ENCODE measurements around the gene TBC1D1.

The TBC1D1 gene

DNA sequence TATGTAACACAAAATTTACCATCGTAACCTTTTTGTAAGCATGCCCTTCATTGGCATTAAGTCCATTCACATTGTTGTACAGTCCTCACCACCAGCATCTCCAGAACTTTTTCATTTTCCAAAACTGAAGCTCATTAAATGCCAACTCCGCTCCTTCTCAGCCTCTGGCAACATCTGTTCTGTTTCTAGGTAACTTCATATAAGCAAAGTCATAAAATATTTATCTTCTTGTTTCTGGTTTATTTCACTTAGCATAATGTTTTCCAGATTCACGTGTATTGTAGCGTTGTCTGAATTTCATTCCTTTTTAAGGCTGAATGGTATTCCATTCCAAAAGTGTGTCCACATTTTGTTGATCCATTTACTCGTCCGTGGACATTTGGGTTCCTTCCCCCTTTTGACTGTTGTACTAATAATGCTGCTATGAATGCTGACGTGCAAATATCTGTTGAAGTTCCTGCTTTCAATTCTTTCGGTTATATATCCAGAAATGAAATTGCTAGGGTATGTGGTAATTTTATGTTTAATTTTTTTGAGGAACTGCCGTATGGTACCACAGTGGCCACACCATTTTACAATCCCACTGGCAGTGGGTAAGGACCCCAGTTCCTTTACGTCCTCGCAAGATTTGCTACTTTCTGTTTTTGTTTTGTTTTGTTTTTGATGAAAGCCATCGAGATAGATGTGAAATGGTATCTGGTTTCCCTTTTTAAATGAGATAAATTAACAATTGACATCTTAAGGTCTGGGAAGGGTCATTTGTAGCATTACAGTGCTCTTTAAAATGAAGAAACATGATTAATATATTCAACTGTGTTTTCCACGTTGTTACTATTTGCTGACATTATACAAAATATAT is 132.7 kb downstream of the TBC1D1 start:
- Histone ChIP-seq H4K20me1 (ENCODE audit: insufficient read depth, low read length) (no peaks in the 10 kb centered on the region), H3K27me3 (ENCODE audit: insufficient read depth, low read length) (no peaks in the 10 kb centered on the region), H3K4me1 (ENCODE audit: insufficient read depth, low read length, severe bottlenecking) (peaks cover 2% of the 10 kb centered on the region), H3K9me2 (ENCODE audit: low read depth, low read length) (no peaks in the 10 kb centered on the region), H3K4me3 (ENCODE audit: low read depth, low read length, poor library complexity, severe bottlenecking) (no peak overlapping the region), H3K79me2 (ENCODE audit: insufficient read depth, low read length) (peaks cover 16% of the 10 kb centered on the region), H3K4me2 (ENCODE audit: low read length) (no peak overlapping the region), H3K9me3 (ENCODE audit: low read length) (no peaks in the 10 kb centered on the region), H3F3A (ENCODE audit: insufficient read depth, low read length) (no peaks in the 10 kb centered on the region; the same call in 1 of the 2 replicates), H3K9ac (ENCODE audit: low read length) (no peak overlapping the region), H2AFZ (ENCODE audit: low read length) (no peak overlapping the region), H3K36me3 (ENCODE audit: insufficient read depth, low read length) (peaks cover 100% of the 10 kb centered on the region), H3K27ac (ENCODE audit: low read depth, low read length, poor library complexity, severe bottlenecking) (no peak overlapping the region)
- TF ChIP-seq, protein P1, sequence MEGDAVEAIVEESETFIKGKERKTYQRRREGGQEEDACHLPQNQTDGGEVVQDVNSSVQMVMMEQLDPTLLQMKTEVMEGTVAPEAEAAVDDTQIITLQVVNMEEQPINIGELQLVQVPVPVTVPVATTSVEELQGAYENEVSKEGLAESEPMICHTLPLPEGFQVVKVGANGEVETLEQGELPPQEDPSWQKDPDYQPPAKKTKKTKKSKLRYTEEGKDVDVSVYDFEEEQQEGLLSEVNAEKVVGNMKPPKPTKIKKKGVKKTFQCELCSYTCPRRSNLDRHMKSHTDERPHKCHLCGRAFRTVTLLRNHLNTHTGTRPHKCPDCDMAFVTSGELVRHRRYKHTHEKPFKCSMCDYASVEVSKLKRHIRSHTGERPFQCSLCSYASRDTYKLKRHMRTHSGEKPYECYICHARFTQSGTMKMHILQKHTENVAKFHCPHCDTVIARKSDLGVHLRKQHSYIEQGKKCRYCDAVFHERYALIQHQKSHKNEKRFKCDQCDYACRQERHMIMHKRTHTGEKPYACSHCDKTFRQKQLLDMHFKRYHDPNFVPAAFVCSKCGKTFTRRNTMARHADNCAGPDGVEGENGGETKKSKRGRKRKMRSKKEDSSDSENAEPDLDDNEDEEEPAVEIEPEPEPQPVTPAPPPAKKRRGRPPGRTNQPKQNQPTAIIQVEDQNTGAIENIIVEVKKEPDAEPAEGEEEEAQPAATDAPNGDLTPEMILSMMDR (IDR thresholded peaks at IDR 0.05; ENCODE audit: low read length): no peak
- no peak for TF ChIP-seq EZH2 (IDR thresholded peaks at IDR 0.05; ENCODE audit: borderline replicate concordance, low read length)

DNA sequence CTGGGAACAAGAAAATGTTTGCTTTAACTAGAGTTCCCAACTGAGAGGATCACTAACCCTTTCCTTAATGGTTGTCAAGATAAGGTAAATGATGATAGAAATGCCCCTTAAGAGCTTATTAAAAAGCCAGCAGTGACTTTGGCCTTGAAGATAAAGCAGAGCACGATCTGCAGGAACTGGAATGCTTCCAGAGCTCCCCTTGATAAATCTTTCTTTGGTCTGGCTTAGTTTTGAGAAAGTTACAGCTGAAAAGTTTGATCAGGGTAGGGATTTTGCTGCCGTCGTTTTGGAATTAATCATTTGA is 133.3 kb downstream of the TBC1D1 start:
- TF ChIP-seq EZH2 (IDR thresholded peaks at IDR 0.05; ENCODE audit: borderline replicate concordance, low read length): no peak
- TF ChIP-seq, protein P1 (IDR thresholded peaks at IDR 0.05; ENCODE audit: low read length): no peak
- peaks cover 100% of the 10 kb centered on the region for H3K36me3 ChIP-seq (ENCODE audit: insufficient read depth, low read length)
- H3K27ac ChIP-seq (ENCODE audit: low read depth, low read length, poor library complexity, severe bottlenecking): no peak overlapping the region

DNA sequence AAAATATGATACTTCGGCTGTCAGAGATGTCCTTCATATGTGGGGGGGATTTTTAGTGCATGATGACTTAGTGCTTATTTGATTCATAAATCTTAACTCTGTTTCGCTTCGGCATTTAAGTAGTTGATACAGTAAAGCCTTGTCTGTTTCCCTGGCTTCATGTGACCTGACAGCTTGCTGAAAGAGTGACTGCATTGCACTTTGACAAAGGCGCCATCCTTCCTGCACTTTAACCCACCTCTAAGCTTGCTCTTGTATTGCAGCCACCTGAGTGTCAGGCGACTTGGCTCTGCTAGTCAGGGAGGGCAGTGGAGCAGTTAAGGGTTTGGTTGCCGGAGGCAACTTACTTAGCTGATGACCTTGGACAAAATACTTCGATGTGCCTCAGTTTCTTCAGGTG is 134.8 kb downstream of the TBC1D1 start:
- Histone ChIP-seq H3K9ac (ENCODE audit: low read length) (no peak overlapping the region), H2AFZ (ENCODE audit: low read length) (no peak overlapping the region), H3K4me2 (ENCODE audit: low read length) (no peak overlapping the region), H3K4me3 (ENCODE audit: low read depth, low read length, poor library complexity, severe bottlenecking) (no peak overlapping the region), H3K27ac (ENCODE audit: low read depth, low read length, poor library complexity, severe bottlenecking) (no peak overlapping the region), H3K9me2 (ENCODE audit: low read depth, low read length) (no peaks in the 10 kb centered on the region), H3K9me3 (ENCODE audit: low read length) (no peaks in the 10 kb centered on the region), H3K36me3 (ENCODE audit: insufficient read depth, low read length) (peaks cover 100% of the 10 kb centered on the region), H3K27me3 (ENCODE audit: insufficient read depth, low read length) (no peaks in the 10 kb centered on the region), H3K79me2 (ENCODE audit: insufficient read depth, low read length) (peaks cover 4% of the 10 kb centered on the region; the same call in 1 of the 2 replicates), H3K4me1 (ENCODE audit: insufficient read depth, low read length, severe bottlenecking) (peaks cover 20% of the 10 kb centered on the region), H3F3A (ENCODE audit: insufficient read depth, low read length) (no peaks in the 10 kb centered on the region; the same call in 1 of the 2 replicates), H4K20me1 (ENCODE audit: insufficient read depth, low read length) (no peaks in the 10 kb centered on the region)
- TF ChIP-seq, protein P1 (IDR thresholded peaks at IDR 0.05; ENCODE audit: low read length): no peak
- TF ChIP-seq EZH2 (IDR thresholded peaks at IDR 0.05; ENCODE audit: borderline replicate concordance, low read length): no peak

More for the DNA sequence above, 133.3 kb downstream of the TBC1D1 start:
- Histone ChIP-seq H3K27me3 (ENCODE audit: insufficient read depth, low read length) (no peaks in the 10 kb centered on the region), H3K9me3 (ENCODE audit: low read length) (no peaks in the 10 kb centered on the region), H3K4me2 (ENCODE audit: low read length) (no peak overlapping the region), H3K9me2 (ENCODE audit: low read depth, low read length) (no peaks in the 10 kb centered on the region), H2AFZ (ENCODE audit: low read length) (no peak overlapping the region), H3K9ac (ENCODE audit: low read length) (no peak overlapping the region), H4K20me1 (ENCODE audit: insufficient read depth, low read length) (no peaks in the 10 kb centered on the region), H3K4me3 (ENCODE audit: low read depth, low read length, poor library complexity, severe bottlenecking) (no peak overlapping the region), H3K79me2 (ENCODE audit: insufficient read depth, low read length) (peaks cover 12% of the 10 kb centered on the region), H3K4me1 (ENCODE audit: insufficient read depth, low read length, severe bottlenecking) (peaks cover 8% of the 10 kb centered on the region), H3F3A (ENCODE audit: insufficient read depth, low read length) (no peaks in the 10 kb centered on the region; the same call in 1 of the 2 replicates)
